ENCODE results near the gene MAP3K9.

GRCh38 chr14:70716483-70716882 is 92.8 kb downstream of the MAP3K9 start:
- TF ChIP-seq CTCF (IDR thresholded peaks at IDR 0.05; ENCODE audit: low read length) (no peak), EZH2 (optimal IDR thresholded peaks at IDR 0.05; ENCODE audit: low read depth, low read length) (no peak)
